ENCODE measurements around the gene C2orf69. TPM values are rescaled to one million over a fixed set of nuclear protein-coding genes. Genes with fewer than 3 reads are reported as not detected.
"Not testable (repeated sequence)": the region's sequence is repeated elsewhere in the genome, so short reads cannot be mapped to it uniquely, and the experiment has no call there.

Gene C2orf69
- total RNA-seq, 3 donors from 2014 or later (not counting 1 experiment from before 2014, with no cell fraction given) = 11.8 to 15.0 (median 13.0) TPM

- peaks cover 31 to 33% of the 10 kb centered on the region in 2 donors for H3K4me1 Mint-ChIP-seq
- intact Hi-C loops (cut with micrococcal nuclease) = no loop called here
- no peaks in the 10 kb centered on the region for H3K36me3 ChIP-seq (ENCODE audit: control insufficient read depth, insufficient read depth, low read length)
- no peak for DNase-seq
- no peaks in the 10 kb centered on the region for H3K9me3 Mint-ChIP-seq
- H3K36me3 Mint-ChIP-seq = no peaks in the 10 kb centered on the region
- TF ChIP-seq CTCF (IDR thresholded peaks at IDR 0.05) = no peak
- no peaks in the 10 kb centered on the region for H3K9me3 ChIP-seq (ENCODE audit: control insufficient read depth, insufficient read depth, low read length)
- peak overlapping the region; percentile 91 to 93 for H3K27ac Mint-ChIP-seq
- no peak for ATAC-seq
- H3K4me3 Mint-ChIP-seq = peak overlapping the region; percentile 99
- H3K4me3 ChIP-seq (ENCODE audit: low read length) = peak overlapping the region; percentile 85
- H3K4me1 ChIP-seq (ENCODE audit: control insufficient read depth, insufficient read depth, low read length) = peaks cover 13% of the 10 kb centered on the region
- 41% methylated on average over 17 of the region's 18 CpGs for WGBS (ENCODE audit: insufficient coverage)
- peaks cover 2 to 7% of the 10 kb centered on the region in 2 donors for H3K27me3 Mint-ChIP-seq (ENCODE audit: low read depth in 2 of 2)
- H3K27ac ChIP-seq (ENCODE audit: low read length) = peak overlapping the region; percentile 95
- no peaks in the 10 kb centered on the region for H3K27me3 ChIP-seq (ENCODE audit: control insufficient read depth, insufficient read depth, low read length)
Observed at GRCh38 chr2:199910338-199911051, 598 bp upstream of the C2orf69 start.

GRCh38 chr2:199911877-199912161 lies 726 bp downstream of the C2orf69 start:
- WGBS (ENCODE audit: insufficient coverage) = under 1% methylated on average over 11 of the region's 13 CpGs
- no peaks in the 10 kb centered on the region for H3K9me3 ChIP-seq (ENCODE audit: control insufficient read depth, insufficient read depth, low read length)
- DNase-seq (no peak), ATAC-seq (peak in 1 of 3 donors; percentile 1)
- Mint-ChIP-seq H3K27ac (peak overlapping the region; percentile 91 to 93), H3K36me3 (no peaks in the 10 kb centered on the region), H3K27me3 (ENCODE audit: low read depth in 2 of 2) (peaks cover 2 to 4% of the 10 kb centered on the region in 2 donors), H3K4me3 (peak overlapping the region; percentile 99), H3K9me3 (no peaks in the 10 kb centered on the region), H3K4me1 (peaks cover 33 to 37% of the 10 kb centered on the region in 2 donors)
- peaks cover 2% of the 10 kb centered on the region for H3K36me3 ChIP-seq (ENCODE audit: control insufficient read depth, insufficient read depth, low read length)
- intact Hi-C loops (cut with micrococcal nuclease) = no loop called here
- H3K27me3 ChIP-seq (ENCODE audit: control insufficient read depth, insufficient read depth, low read length) = no peaks in the 10 kb centered on the region
- peak overlapping the region; percentile 85 for H3K4me3 ChIP-seq (ENCODE audit: low read length)
- peak overlapping the region; percentile 95 for H3K27ac ChIP-seq (ENCODE audit: low read length)
- peaks cover 13% of the 10 kb centered on the region for H3K4me1 ChIP-seq (ENCODE audit: control insufficient read depth, insufficient read depth, low read length)
- no peak for TF ChIP-seq CTCF (IDR thresholded peaks at IDR 0.05)

GRCh38 chr2:199912553-199913114 lies 1.5 kb downstream of the C2orf69 start:
- Mint-ChIP-seq H3K4me3 (peak overlapping the region; percentile 56), H3K27ac (peak overlapping the region in 1 of 2 donors; percentile 91), H3K4me1 (peaks cover 33 to 37% of the 10 kb centered on the region in 2 donors)
- H3K36me3 ChIP-seq (ENCODE audit: control insufficient read depth, insufficient read depth, low read length); H3K4me3 ChIP-seq (ENCODE audit: low read length); H3K27ac ChIP-seq (ENCODE audit: low read length); H3K36me3 Mint-ChIP-seq; H3K27me3 ChIP-seq (ENCODE audit: control insufficient read depth, insufficient read depth, low read length); H3K9me3 Mint-ChIP-seq; H3K9me3 ChIP-seq (ENCODE audit: control insufficient read depth, insufficient read depth, low read length); DNase-seq; intact Hi-C loops (cut with micrococcal nuclease); ATAC-seq; H3K27me3 Mint-ChIP-seq (ENCODE audit: low read depth in 2 of 2): not testable (repeated sequence)
- peaks cover 13% of the 10 kb centered on the region for H3K4me1 ChIP-seq (ENCODE audit: control insufficient read depth, insufficient read depth, low read length)
- WGBS (ENCODE audit: insufficient coverage) = 89% methylated on average over 9 of the region's 12 CpGs

GRCh38 chr2:199914372-199914958 lies 3.4 kb downstream of the C2orf69 start:
- Histone ChIP-seq H3K4me1 (ENCODE audit: control insufficient read depth, insufficient read depth, low read length) (peaks cover 13% of the 10 kb centered on the region), H3K9me3 (ENCODE audit: control insufficient read depth, insufficient read depth, low read length) (peaks cover 2% of the 10 kb centered on the region), H3K27me3 (ENCODE audit: control insufficient read depth, insufficient read depth, low read length) (no peaks in the 10 kb centered on the region), H3K27ac (ENCODE audit: low read length) (no peak overlapping the region), H3K36me3 (ENCODE audit: control insufficient read depth, insufficient read depth, low read length) (peaks cover 8% of the 10 kb centered on the region), H3K4me3 (ENCODE audit: low read length) (no peak overlapping the region)
- intact Hi-C loops (cut with micrococcal nuclease) = no loop called here
- Mint-ChIP-seq H3K9me3 (no peaks in the 10 kb centered on the region), H3K27ac (peak overlapping the region; percentile 19 to 60), H3K4me3 (peak overlapping the region; percentile 1), H3K36me3 (no peaks in the 10 kb centered on the region), H3K4me1 (peaks cover 33 to 37% of the 10 kb centered on the region in 2 donors), H3K27me3 (ENCODE audit: low read depth in 2 of 2) (no peaks in the 10 kb centered on the region)
- DNase-seq = no peak
- 36% methylated on average over 1 of the region's 2 CpGs for WGBS (ENCODE audit: insufficient coverage)
- no peak for TF ChIP-seq CTCF (IDR thresholded peaks at IDR 0.05)
- no peak for ATAC-seq
